Neural progenitor cell (in vitro differentiated cells): Measurements from ENCODE around the gene ATP2B3. TPM values are rescaled to one million over a fixed set of nuclear protein-coding genes. Genes with fewer than 3 reads are reported as not detected.
A peak's percentile ranks its signal among the peaks of the same experiment; 100 is the strongest.

Experiments
- DNase-seq: peaks from one replicate; pipeline ENCODE4 v3.0.0-alpha.2; 2016; ENCODE audit warnings: low spot score
- H2AFZ ChIP-seq: fragments of 200-600 bp; sonication (generic); replicated peaks from 2 replicates; pipeline ENCODE4 v1.6.1; 2016; ENCODE audit warnings: antibody characterized with exemption
- H3F3A ChIP-seq: fragments of 200-600 bp; sonication (generic); 2 replicates; pipeline ENCODE4 v1.6.1; 2016; ENCODE audit warnings: antibody characterized with exemption, low read depth
- H3K27ac ChIP-seq: fragments of 200-600 bp; sonication (generic); 2 replicates; pipeline ENCODE4 v1.5.1; 2016; ENCODE audit warnings: mild to moderate bottlenecking
- H3K27me3 ChIP-seq: fragments of 200-600 bp; sonication (generic); 2 replicates; pipeline ENCODE4 v1.6.1; 2016; ENCODE audit warnings: mild to moderate bottlenecking, moderate library complexity
- H3K36me3 ChIP-seq: fragments of 200-600 bp; sonication (generic); 2 replicates; pipeline ENCODE4 v1.5.1; 2016
- H3K4me1 ChIP-seq: fragments of 200-600 bp; sonication (generic); 2 replicates; pipeline ENCODE4 v1.6.1; 2016; ENCODE audit warnings: mixed run types
- H3K4me2 ChIP-seq: fragments of 200-600 bp; sonication (generic); 2 replicates; pipeline ENCODE4 v1.6.1; 2016
- H3K4me3 ChIP-seq: fragments of 200-600 bp; sonication (generic); 2 replicates; pipeline ENCODE4 v1.5.1; 2016
- H3K79me2 ChIP-seq: fragments of 200-600 bp; sonication (generic); 2 replicates; pipeline ENCODE4 v1.6.1; 2016; ENCODE audit warnings: low read depth
- H3K9ac ChIP-seq: fragments of 200-600 bp; sonication (generic); 2 replicates; pipeline ENCODE4 v1.6.1; 2016
- H3K9me3 ChIP-seq: fragments of 200-600 bp; sonication (generic); 2 replicates; pipeline ENCODE4 v1.5.1; 2016; ENCODE audit warnings: low read depth
- H4K20me1 ChIP-seq: fragments of 200-600 bp; sonication (generic); 2 replicates; pipeline ENCODE4 v1.6.1; 2016; ENCODE audit warnings: low read depth
- H3K27ac Mint-ChIP-seq: 3 replicates; pipeline ENCODE4 v1.8.0; 2021; ENCODE audit warnings: mixed read lengths
- H3K27me3 Mint-ChIP-seq: 2 replicates; pipeline ENCODE4 v1.8.0; 2022; ENCODE audit warnings: low read depth, mild to moderate bottlenecking, inconsistent platforms, moderate library complexity, mixed read lengths; ENCODE audit not compliant: insufficient read depth
- H3K36me3 Mint-ChIP-seq: 3 replicates; pipeline ENCODE4 v1.8.0; 2021; ENCODE audit warnings: mixed read lengths
- H3K4me1 Mint-ChIP-seq: 3 replicates; pipeline ENCODE4 v1.8.0; 2021; ENCODE audit warnings: mixed read lengths
- H3K4me3 Mint-ChIP-seq: 3 replicates; pipeline ENCODE4 v1.8.0; 2021; ENCODE audit warnings: mild to moderate bottlenecking, moderate library complexity, mixed read lengths
- H3K9me3 Mint-ChIP-seq: 3 replicates; pipeline ENCODE4 v1.8.0; 2020; ENCODE audit warnings: mixed read lengths
- EZH2 ChIP-seq: fragments of 200-600 bp; sonication (generic); IDR thresholded peaks from 2 replicates; pipeline ENCODE4 v1.6.1; 2017; ENCODE audit warnings: antibody characterized with exemption, mild to moderate bottlenecking, moderate library complexity
- EZH2phosphoT487 ChIP-seq: fragments of 200-600 bp; sonication (generic); IDR thresholded peaks from 2 replicates; pipeline ENCODE4 v1.6.1; 2017; ENCODE audit warnings: antibody characterized with exemption
- total RNA-seq: library from RNA; depleted of rRNA; stranded (reverse); fragments of >200 nt; gene quantifications from 2 replicates; pipeline ENCODE4 v1.2.3, GENCODE V29; 2015; ENCODE audit warnings: low replicate concordance
- TF ChIP-seq, protein P1 (sequence below): fragments of 200-600 bp; sonication (generic); IDR thresholded peaks from 2 replicates; pipeline ENCODE4 v1.5.1; 2017; ENCODE audit warnings: antibody characterized with exemption, mild to moderate bottlenecking

ATP2B3 gene
- total RNA-seq, 1 donor from 2014 or later = not detected

DNA sequence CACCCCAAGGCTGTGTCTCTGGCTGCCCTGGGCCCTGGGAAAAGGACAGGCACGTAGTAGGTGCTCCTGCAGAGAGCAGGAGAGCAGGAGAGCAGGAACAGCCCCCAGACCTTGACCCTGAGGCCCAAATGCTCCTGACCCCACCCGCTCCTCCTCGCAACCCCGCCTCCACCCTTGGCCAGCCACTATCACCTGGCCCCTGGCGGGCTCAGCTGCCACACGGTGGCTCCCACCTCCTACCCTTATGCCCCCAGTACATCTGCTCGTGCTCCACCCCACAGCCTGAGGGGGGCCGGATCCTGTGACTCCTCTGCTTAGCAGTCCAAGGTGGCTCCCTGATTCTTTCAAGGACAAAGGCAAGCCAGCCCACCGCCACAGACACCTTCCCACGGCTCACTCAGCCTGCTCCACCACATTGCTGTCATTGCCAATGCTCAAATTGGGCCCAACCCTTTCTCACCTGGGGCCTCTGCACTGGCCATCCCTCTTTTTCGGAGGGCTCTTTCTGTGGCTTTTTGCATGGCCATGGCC lies 41.6 kb upstream of the ATP2B3 start:
- Histone ChIP-seq H3K36me3 (no peaks in the 10 kb centered on the region), H3K4me1 (no peaks in the 10 kb centered on the region), H4K20me1 (no peaks in the 10 kb centered on the region), H3F3A (no peaks in the 10 kb centered on the region), H3K4me3 (no peak overlapping the region), H3K79me2 (no peaks in the 10 kb centered on the region), H3K4me2 (no peak overlapping the region), H3K9ac (no peak overlapping the region), H3K27me3 (peaks cover 22% of the 10 kb centered on the region), H3K9me3 (no peaks in the 10 kb centered on the region), H3K27ac (no peak overlapping the region), H2AFZ (no peak overlapping the region)
- H3K36me3 Mint-ChIP-seq = no peaks in the 10 kb centered on the region
- no peaks in the 10 kb centered on the region for H3K4me1 Mint-ChIP-seq
- peak overlapping the region; percentile 10 for H3K4me3 Mint-ChIP-seq
- H3K9me3 Mint-ChIP-seq = peaks cover 29% of the 10 kb centered on the region
- no peak for TF ChIP-seq EZH2phosphoT487
- no peak for TF ChIP-seq EZH2
- TF ChIP-seq, protein P1, sequence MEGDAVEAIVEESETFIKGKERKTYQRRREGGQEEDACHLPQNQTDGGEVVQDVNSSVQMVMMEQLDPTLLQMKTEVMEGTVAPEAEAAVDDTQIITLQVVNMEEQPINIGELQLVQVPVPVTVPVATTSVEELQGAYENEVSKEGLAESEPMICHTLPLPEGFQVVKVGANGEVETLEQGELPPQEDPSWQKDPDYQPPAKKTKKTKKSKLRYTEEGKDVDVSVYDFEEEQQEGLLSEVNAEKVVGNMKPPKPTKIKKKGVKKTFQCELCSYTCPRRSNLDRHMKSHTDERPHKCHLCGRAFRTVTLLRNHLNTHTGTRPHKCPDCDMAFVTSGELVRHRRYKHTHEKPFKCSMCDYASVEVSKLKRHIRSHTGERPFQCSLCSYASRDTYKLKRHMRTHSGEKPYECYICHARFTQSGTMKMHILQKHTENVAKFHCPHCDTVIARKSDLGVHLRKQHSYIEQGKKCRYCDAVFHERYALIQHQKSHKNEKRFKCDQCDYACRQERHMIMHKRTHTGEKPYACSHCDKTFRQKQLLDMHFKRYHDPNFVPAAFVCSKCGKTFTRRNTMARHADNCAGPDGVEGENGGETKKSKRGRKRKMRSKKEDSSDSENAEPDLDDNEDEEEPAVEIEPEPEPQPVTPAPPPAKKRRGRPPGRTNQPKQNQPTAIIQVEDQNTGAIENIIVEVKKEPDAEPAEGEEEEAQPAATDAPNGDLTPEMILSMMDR = no peak
- H3K27ac Mint-ChIP-seq = peak overlapping the region; percentile 42
- peaks cover 7% of the 10 kb centered on the region for H3K27me3 Mint-ChIP-seq
- DNase-seq = no peak

DNA sequence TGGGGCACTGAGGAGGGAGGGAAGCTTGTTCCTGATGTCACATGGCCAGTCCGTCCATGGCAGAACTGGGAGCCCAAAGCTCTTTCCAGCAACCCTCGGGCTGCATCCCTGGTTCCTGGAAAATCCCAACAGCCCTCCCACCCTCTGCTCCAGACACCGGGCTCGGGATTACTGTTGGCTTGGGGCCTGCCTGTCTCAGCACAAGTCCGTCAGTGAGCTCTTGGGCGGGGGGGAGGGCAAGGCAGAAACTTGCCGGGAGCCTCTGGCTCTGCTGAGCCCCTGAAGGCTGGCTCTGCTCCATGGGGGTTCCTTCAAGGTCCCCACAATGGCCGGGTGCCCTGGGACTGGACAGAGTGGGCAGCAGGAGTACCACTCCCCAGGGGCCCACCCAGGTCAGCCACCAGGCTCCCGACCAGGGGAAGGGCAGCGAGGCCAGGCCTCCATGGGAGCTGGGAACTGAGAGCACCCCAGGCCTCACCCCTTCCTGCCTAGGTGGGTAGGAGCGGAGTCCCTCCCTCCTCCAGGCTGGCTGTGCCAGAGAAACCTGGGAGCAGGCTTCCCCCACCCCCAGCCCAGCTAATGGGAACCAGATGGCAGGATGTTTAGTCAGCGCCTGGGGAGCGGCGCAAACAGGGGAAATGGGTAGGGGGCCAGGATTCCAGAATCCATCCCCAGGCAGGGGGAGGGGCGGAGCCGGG lies 40.6 kb upstream of the ATP2B3 start:
- Histone ChIP-seq H3F3A (no peaks in the 10 kb centered on the region), H3K9me3 (no peaks in the 10 kb centered on the region), H2AFZ (no peak overlapping the region), H3K9ac (no peak overlapping the region), H3K27ac (no peak overlapping the region), H4K20me1 (no peaks in the 10 kb centered on the region), H3K4me2 (no peak overlapping the region), H3K79me2 (no peaks in the 10 kb centered on the region), H3K36me3 (no peaks in the 10 kb centered on the region), H3K4me3 (no peak overlapping the region), H3K4me1 (no peaks in the 10 kb centered on the region), H3K27me3 (peaks cover 22% of the 10 kb centered on the region)
- peaks cover 23% of the 10 kb centered on the region for H3K9me3 Mint-ChIP-seq
- H3K27me3 Mint-ChIP-seq = peaks cover 7% of the 10 kb centered on the region
- DNase-seq = no peak
- H3K4me3 Mint-ChIP-seq = no peak overlapping the region
- H3K27ac Mint-ChIP-seq = no peak overlapping the region
- no peak for TF ChIP-seq EZH2phosphoT487
- H3K4me1 Mint-ChIP-seq = no peaks in the 10 kb centered on the region
- H3K36me3 Mint-ChIP-seq = no peaks in the 10 kb centered on the region

DNA sequence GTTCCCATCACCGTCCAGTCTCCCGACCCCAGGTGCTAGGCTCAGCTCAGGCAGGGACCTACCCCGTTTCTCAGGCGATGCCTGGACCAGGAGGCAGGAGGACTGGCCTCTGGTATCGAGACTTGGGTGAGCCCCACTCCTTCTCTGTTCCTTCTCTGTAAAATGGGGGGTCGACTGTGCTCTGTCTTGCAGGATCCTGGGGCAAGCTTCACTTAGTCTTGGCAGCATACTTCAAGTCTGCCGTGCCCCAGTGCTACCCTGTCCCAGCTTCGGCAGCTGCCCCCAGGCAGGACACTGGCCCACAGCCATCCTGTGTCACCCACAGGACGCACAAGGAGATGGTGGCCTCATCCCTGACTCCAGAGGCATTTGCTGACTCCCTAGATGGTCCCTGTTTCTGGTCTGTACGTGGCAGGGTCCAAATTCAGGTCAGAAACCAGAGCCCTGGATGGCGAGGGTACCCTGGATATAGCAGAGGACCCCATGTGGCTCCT lies 40.0 kb upstream of the ATP2B3 start:
- TF ChIP-seq EZH2 (no peak), EZH2phosphoT487 (no peak)
- TF ChIP-seq, protein P1 = no peak
- no peak overlapping the region for H3K4me2 ChIP-seq
- no peak overlapping the region for H2AFZ ChIP-seq
- H3K9ac ChIP-seq = no peak overlapping the region
- peaks cover 19% of the 10 kb centered on the region for H3K9me3 Mint-ChIP-seq
- no peaks in the 10 kb centered on the region for H3K79me2 ChIP-seq
- H3K4me1 Mint-ChIP-seq = no peaks in the 10 kb centered on the region
- H3K27me3 ChIP-seq = peaks cover 22% of the 10 kb centered on the region
- no peaks in the 10 kb centered on the region for H3K36me3 Mint-ChIP-seq
- H3K36me3 ChIP-seq = no peaks in the 10 kb centered on the region
- H3K4me1 ChIP-seq = no peaks in the 10 kb centered on the region
- H3K27me3 Mint-ChIP-seq = peaks cover 7% of the 10 kb centered on the region
- H3K9me3 ChIP-seq = no peaks in the 10 kb centered on the region
- H4K20me1 ChIP-seq = no peaks in the 10 kb centered on the region
- H3K27ac Mint-ChIP-seq = no peak overlapping the region
- no peak overlapping the region for H3K27ac ChIP-seq
- no peaks in the 10 kb centered on the region for H3F3A ChIP-seq
- no peak overlapping the region for H3K4me3 ChIP-seq
- no peak for DNase-seq
- no peak overlapping the region for H3K4me3 Mint-ChIP-seq

DNA sequence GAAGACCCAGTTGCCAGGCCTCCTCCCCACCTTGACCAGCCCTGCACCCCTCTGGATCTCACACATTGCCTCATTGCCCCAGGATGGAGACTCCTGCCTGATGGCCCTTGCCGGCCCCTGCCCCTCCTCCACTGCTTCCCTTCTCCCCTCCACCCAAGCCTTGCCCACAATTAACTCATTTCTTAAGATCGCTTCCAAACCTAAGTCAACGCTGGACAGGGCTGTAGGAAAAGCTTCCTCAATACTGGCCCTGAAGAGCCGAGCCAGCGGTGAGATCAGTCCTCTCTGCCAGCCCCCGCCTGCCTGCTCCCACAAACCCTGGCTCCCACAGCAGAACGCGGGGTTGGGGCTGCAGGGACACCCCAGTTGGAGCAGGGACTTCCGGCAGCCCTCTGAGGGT lies 39.5 kb upstream of the ATP2B3 start:
- H3K27me3 Mint-ChIP-seq = peaks cover 7% of the 10 kb centered on the region
- DNase-seq = no peak
- H4K20me1 ChIP-seq = no peaks in the 10 kb centered on the region
- no peak overlapping the region for H3K27ac Mint-ChIP-seq
- no peaks in the 10 kb centered on the region for H3K4me1 ChIP-seq
- H3K9me3 ChIP-seq = no peaks in the 10 kb centered on the region
- no peak overlapping the region for H3K4me2 ChIP-seq
- no peak overlapping the region for H2AFZ ChIP-seq
- no peaks in the 10 kb centered on the region for H3K4me1 Mint-ChIP-seq
- no peaks in the 10 kb centered on the region for H3F3A ChIP-seq
- no peak overlapping the region for H3K9ac ChIP-seq
- H3K79me2 ChIP-seq = no peaks in the 10 kb centered on the region
- H3K27me3 ChIP-seq = peaks cover 22% of the 10 kb centered on the region
- H3K9me3 Mint-ChIP-seq = peaks cover 16% of the 10 kb centered on the region
- no peak overlapping the region for H3K4me3 Mint-ChIP-seq
- H3K27ac ChIP-seq = no peak overlapping the region
- H3K4me3 ChIP-seq = no peak overlapping the region
- no peaks in the 10 kb centered on the region for H3K36me3 Mint-ChIP-seq
- TF ChIP-seq EZH2 (no peak), EZH2phosphoT487 (no peak)
- TF ChIP-seq, protein P1 = no peak
- H3K36me3 ChIP-seq = no peaks in the 10 kb centered on the region
